ENCODE measurements around the gene RYR1.
"Not testable (repeated sequence)": the region's sequence is repeated elsewhere in the genome, so short reads cannot be mapped to it uniquely, and the experiment has no call there.

Gene RYR1

GRCh38 chr19:38569368-38569983, 136.0 kb downstream of the RYR1 start:
- no peak for DNase-seq

DNA sequence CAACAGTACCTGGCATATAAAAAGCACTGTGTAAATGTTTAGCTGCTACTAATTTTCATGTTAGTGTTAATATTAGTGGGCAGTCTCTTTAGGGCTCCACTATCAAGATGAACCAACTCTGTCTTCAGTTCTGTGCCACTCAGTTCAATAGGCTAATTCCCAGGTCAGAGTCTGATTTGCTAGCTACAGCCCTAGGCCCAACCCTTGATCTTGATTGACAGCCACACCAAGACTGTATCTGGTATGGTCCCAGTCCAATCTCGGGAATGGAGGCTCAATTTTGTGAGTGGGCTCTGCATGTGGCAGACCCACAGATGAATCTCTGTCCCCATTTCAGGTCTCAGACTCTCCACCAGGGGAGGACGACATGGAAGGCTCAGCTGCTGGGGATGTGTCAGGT, 138.2 kb downstream of the RYR1 start:
- no peak for DNase-seq

- no peak for DNase-seq
Observed at GRCh38 chr19:38577826-38578225, 144.3 kb downstream of the RYR1 start.

- not testable (repeated sequence) for DNase-seq
Observed at GRCh38 chr19:38579304-38579703, 145.8 kb downstream of the RYR1 start.

- DNase-seq: no peak
Observed at GRCh38 chr19:38580080-38580479, 146.6 kb downstream of the RYR1 start.

GRCh38 chr19:38583219-38583984, 149.9 kb downstream of the RYR1 start:
- DNase-seq: peak; percentile 2 to 10

GRCh38 chr19:38583985-38584305, 150.5 kb downstream of the RYR1 start:
- no peak for DNase-seq

DNA sequence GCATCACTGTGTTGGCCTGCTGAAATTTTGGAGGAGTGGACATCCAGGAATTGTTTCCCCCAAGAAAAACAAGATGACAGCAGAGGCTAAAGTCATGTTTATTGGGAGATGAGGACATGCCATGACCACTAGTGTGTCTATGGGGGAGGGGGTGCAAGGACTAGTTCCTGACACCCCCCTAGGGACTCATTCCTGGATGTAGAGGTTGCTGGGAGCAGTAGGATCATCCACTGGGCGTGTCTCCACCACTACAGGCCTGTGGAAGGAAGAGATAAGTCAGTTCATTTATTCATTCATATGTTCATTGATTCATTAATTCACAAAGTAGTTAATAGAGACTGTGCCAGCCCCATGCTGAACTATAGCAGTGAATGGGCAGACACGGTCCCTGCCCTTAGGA, 154.1 kb downstream of the RYR1 start:
- no peak for DNase-seq

GRCh38 chr19:38588041-38588440, 154.6 kb downstream of the RYR1 start:
- DNase-seq: no peak

DNA sequence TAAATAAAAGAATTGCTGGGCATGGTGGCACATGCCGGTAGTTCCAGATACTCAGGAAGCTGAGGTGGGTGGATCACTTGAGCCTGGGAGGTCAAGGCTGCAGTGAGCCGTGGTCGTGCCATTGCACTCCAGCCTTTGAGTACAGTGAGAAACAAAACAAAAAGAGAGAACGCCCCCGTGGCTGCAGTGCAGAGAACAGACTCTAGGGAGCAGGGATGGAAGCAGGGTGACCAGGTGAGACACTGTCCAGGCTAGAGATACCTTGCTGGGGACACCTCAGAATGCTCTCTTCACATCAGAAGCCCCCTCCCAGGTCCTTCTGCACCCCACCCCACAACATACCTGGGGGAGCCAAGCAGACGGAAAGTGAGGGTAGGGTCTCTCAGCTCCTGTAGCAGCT, 159.4 kb downstream of the RYR1 start:
- no peak for DNase-seq

- no peak for DNase-seq
Observed at GRCh38 chr19:38596057-38596981, 162.8 kb downstream of the RYR1 start.

DNA sequence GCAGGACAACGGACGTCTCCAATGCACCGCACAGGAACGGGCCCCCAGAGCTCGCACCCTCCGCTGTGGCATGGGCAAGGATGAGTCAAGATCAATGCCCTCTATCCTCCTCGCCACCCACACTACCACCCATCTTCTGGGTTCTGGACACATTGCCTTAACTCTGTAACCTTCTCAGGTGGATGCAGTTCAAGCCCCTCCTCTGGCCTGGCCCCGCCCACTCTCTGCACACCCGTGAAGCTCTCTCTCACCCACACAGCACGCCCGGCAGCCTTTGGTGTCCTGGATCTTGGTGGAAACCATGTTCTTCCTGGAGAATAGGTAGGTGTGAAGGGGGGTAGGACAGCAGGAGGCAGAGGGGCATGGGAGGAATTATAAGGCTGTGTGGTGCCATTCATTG, 163.6 kb downstream of the RYR1 start:
- DNase-seq: no peak

DNA sequence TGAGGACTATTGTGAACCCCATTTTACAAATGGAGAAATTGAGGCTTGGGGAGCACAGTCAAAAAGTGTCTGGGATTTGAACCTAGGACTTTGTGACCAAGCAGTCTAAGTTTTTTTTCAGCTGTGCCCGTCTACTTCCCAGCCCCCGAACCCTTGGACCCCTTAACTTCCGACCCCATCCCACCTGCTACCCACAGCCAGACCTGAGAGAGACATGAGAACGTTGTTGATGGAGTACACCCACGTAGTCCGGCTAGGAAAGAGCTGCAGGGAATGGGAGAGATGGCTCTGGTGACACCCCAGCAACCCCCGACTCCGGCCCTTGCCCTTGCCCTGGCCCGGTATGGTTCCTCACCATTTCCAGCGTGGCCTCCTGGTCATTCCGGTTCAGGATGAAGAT, 166.2 kb downstream of the RYR1 start:
- DNase-seq: no peak

GRCh38 chr19:38602856-38603255, 169.4 kb downstream of the RYR1 start:
- DNase-seq: not testable (repeated sequence)

DNA sequence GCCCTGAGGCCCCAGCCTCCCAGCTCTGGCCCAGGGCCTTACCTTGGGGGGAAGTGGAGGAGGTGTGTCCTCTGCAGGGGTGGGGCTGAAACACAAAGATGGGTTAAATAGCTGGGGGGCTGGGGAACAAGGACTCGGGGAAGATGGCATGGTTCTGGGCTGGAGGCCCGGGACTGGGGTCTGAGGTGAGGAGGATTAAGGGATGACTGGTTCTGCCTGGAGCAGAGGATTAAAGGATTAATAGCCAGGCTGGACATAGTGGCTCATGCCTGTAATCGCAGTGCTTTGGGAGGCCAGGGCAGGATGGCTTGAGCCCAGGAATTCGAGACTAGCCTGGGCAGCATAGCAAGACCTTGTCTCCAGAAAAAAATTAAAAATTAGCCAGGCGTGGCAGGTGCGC, 172.6 kb downstream of the RYR1 start:
- DNase-seq: no peak

DNA sequence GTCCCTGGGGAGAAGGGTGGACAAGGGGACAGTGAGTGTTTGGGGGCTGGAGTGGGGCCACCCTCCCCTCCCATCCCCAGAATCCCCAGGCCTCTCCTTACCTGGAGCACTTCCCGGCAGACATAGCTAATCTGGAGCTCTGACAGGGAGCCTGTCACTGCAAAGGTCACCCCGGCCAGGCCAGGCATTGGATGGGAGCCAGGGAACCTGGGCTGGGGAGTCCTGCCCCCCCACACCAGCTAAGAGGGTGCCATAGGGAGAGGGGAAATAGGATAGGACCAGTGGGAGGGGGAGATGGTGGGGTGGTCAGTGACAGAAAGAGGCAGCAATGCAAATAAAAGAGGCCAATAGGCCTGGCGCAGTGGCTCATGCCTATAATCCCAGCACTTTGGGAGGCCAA, 180.8 kb downstream of the RYR1 start:
- DNase-seq: no peak

DNA sequence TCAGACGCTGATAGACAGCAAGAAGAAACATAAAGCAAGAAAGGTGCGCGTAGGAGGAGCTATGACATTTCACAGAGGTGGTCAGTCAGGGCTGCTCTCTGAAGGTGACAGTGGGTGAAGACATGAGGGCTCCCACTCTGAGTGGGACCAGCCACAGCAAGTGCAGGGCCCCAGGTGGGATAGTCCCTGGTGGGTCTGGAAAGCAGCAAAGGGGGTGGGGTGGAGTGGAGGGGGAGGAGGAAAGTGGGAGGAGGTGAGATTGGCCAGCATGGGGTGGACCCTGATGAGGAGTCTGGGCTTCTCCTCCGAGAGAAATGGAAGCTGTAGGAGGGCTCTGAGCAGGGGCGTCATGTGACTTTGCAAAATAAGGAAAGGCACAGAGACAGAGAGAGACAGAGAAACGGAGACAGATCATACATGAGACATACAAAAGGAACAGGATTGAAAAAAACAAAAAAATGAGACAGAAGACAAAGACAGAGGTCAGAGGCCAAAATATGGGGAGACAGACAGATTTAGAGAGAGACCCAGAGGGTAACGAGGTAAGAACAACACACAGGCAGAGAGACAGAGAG, 181.6 kb downstream of the RYR1 start:
- no peak for DNase-seq

- DNase-seq: no peak
Observed at GRCh38 chr19:38616265-38616664, 182.8 kb downstream of the RYR1 start.

DNA sequence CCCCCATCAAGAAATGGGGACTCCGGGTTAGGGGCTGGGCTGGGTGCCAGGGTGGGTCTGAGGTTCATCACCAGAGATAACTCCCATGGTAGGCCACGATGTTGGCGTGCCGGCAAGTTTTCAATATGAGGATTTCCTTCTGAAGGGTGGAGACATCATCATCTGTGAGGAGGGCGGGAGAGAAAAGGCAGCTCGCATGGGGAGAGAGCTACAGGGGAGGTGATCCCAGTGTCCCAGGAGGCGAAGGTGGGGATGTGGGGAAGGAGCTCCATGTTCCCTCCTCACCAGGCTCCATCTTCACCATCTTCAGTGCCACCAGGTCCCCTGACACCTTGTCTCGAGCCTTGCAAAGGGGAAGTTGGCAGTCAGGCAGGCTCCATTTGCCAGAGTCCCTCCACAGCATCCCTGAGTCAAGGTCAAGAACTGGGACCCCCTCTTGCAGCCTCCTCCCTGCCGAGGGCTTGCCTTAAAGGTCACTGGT, 183.8 kb downstream of the RYR1 start:
- DNase-seq: no peak

GRCh38 chr19:38617764-38618589, 184.5 kb downstream of the RYR1 start, which contains the start of gene MAP4K1:
TSS of gene MAP4K1 (minus strand) at chr19:38617953. CDS start at chr19:38617895, 58 bp downstream.
- DNase-seq: no peak

DNA sequence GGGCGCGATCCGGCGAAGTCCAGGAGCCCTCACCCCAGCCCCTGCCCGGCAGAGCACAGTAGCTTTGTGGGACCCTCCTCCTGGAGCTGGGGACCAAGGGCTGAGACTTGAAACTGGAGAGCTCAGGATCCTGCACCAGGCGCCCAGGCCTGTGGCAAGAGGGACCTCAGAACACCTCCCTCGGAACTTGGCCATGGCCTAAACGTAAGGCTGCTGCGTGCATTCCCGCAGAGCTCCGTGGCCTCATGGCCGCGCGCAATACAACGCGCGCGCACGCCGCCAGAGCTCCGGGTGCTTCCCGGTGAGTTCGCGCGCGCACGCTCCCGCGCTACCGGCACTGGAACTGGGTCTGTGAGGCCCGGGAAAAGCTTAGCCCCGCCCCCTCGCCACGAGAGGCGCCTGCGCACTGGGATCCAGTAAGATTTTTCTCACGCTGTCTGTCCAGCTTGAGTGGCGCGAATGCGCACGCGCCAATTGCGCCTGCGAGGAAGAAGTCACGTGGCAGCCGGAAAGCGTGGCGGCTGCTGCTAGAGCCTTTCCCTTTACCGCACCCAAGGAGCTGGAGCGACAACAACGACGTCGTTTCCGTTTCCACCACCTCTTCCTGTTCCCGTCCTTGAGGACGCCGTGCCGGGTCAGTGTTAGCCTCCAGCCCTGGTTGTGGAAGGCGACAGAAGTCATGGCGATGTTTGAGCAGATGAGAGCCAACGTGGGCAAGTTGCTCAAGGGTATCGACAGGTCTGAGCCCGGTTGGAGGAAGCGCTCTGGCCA, 185.3 kb downstream of the RYR1 start, which contains the start of gene EIF3K:
EIF3K (plus strand) TSS at position 599 of the 771 bp plus-strand sequence; CDS start at position 680, 81 bp downstream.
- DNase-seq: peak; percentile 98 to 99
